NT2/D1 (cell line): Measurements from ENCODE around the gene ODAD3.

Experiments used
- SUZ12 ChIP-seq: IDR thresholded peaks from 2 replicates; pipeline ENCODE4 v1.6.1; 2011; ENCODE audit not compliant: insufficient read length, insufficient read depth; ENCODE audit errors: extremely low read depth
- YY1 ChIP-seq: IDR thresholded peaks from 2 replicates; pipeline ENCODE4 v1.6.1; 2011; ENCODE audit not compliant: insufficient read length, insufficient read depth
- ZNF274 ChIP-seq: IDR thresholded peaks from 2 replicates; pipeline ENCODE4 v1.6.1; 2011; ENCODE audit warnings: mild to moderate bottlenecking, low read depth, low read length

- no peak for TF ChIP-seq YY1
- TF ChIP-seq SUZ12: no peak
- no peak for TF ChIP-seq ZNF274
These were observed 30.7 kb upstream of the ODAD3 start for GRCh38 chr19:11465600-11465999.
